ENCODE data around the gene MESP1. TPM values are rescaled to one million over a fixed set of nuclear protein-coding genes. Genes with fewer than 3 reads are reported as not detected.

The MESP1 gene, protein sequence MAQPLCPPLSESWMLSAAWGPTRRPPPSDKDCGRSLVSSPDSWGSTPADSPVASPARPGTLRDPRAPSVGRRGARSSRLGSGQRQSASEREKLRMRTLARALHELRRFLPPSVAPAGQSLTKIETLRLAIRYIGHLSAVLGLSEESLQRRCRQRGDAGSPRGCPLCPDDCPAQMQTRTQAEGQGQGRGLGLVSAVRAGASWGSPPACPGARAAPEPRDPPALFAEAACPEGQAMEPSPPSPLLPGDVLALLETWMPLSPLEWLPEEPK
- 1.1 to 7.5 TPM (median 5.5 TPM) in 5 replicates for total RNA-seq (2022; extraction: Qiagen RNA extraction)

DNA sequence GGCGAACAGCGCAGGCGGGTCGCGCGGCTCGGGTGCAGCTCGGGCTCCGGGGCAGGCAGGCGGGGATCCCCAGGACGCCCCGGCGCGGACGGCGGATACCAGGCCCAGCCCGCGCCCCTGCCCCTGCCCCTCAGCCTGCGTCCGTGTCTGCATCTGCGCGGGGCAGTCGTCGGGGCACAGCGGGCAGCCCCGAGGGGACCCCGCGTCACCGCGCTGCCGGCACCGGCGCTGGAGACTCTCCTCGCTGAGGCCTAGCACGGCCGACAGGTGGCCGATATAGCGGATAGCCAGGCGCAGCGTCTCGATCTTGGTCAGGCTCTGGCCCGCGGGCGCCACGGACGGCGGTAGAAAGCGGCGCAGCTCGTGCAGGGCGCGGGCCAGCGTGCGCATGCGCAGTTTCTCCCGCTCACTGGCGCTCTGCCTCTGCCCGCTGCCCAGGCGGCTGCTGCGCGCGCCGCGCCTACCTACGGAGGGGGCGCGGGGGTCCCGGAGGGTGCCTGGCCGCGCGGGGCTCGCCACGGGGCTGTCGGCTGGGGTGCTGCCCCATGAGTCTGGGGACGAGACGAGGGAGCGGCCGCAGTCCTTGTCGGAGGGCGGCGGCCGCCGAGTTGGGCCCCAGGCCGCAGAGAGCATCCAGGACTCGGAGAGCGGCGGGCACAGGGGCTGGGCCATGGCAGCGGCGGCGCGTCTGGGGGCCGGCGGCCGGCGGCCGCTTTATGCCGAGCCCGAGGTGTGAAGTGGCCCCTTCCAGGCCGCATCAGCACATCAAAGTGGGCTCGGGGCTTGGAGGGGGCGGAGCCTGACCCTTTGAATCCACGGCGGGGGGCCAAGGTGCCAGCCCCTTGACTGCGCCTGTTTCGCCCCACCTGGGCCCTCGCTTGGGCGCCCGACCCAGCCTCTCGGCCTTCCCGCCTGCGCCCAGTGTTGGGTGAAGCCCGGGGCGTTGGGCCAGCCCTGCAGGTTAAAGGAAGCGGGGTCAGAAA lies at the start of gene MESP1:
TSS of gene MESP1 (minus strand) at position 690 of the 983 bp plus-strand sequence. CDS start at position 672, 18 bp downstream.

DNA sequence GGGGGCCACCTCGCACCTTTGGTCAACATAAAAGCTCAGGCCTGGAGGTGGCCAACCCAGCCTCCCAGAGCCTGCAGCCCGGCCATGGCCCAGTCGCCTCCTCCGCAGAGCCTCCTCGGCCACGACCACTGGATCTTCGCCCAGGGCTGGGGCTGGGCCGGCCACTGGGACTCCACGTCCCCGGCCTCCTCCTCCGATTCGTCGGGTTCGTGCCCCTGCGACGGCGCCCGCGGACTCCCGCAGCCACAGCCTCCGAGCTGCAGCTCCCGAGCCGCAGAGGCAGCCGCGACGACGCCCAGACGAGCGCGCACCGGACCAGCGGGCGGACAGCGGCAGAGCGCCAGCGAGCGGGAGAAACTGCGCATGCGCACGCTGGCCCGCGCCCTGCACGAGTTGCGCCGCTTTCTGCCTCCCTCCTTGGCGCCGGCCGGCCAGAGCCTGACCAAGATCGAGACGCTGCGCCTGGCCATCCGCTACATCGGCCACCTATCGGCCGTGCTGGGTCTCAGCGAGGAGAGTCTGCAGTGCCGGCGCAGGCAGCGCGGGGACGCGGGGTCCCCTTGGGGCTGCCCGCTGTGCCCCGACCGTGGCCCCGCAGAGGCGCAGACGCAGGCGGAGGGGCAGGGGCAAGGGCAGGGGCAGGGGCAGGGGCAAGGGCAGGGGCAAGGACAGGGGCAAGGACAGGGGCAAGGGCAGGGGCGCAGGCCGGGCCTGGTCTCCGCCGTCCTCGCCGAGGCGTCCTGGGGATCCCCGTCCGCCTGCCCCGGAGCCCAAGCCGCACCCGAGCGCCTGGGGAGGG lies 25.4 kb upstream of the MESP1 start, which contains the start of gene MESP2:
TSS of gene MESP2 (plus strand) at position 59 of the 799 bp plus-strand sequence. CDS start at position 85, 26 bp downstream.

Other genes starting within 250 kb of the MESP1 start
- 10.5 to 12.4 TPM (median 11.6 TPM) in 5 replicates for gene TICRR, start 175.8 kb downstream of the MESP1 start, total RNA-seq (2022; extraction: Qiagen RNA extraction)
- 3.4 to 5.1 TPM (median 4.1 TPM) in 5 replicates for gene KIF7, start 95.8 kb downstream of the MESP1 start, total RNA-seq (2022; extraction: Qiagen RNA extraction)
- gene PLIN1, start 71.9 kb downstream of the MESP1 start, total RNA-seq (2022; extraction: Qiagen RNA extraction) = 0.06 to 0.11 TPM (median 0.09 TPM) in 5 replicates
- 7.2 to 9.8 TPM (median 9.5 TPM) in 5 replicates for gene PEX11A, start 60.5 kb downstream of the MESP1 start, total RNA-seq (2022; extraction: Qiagen RNA extraction)
- gene WDR93, start 60.4 kb downstream of the MESP1 start, total RNA-seq (2022; extraction: Qiagen RNA extraction) = 0.13 to 0.25 TPM (median 0.21 TPM) in 5 replicates
- 0.09 to 0.83 TPM (median 0.40 TPM) in 5 replicates for gene MESP2, start 25.1 kb upstream of the MESP1 start, total RNA-seq (2022; extraction: Qiagen RNA extraction)
- gene ANPEP, start 63.6 kb upstream of the MESP1 start, total RNA-seq (2022; extraction: Qiagen RNA extraction) = 71.2 to 93.4 TPM (median 77.9 TPM) in 5 replicates
- gene AP3S2, start 142.7 kb upstream of the MESP1 start, total RNA-seq (2022; extraction: Qiagen RNA extraction) = 35.5 to 75.6 TPM (median 35.6 TPM) in 5 replicates
- 9.6 to 12.7 TPM (median 12.2 TPM) in 5 replicates for gene ARPIN, start 161.7 kb upstream of the MESP1 start, total RNA-seq (2022; extraction: Qiagen RNA extraction)

All from A549 treated with AZD2906 at 1 μM for 4 hours (cell line).